HG03432 (cell line): ENCODE results near the gene FEZ2.

Experiments
- ATAC-seq: cut with Tn5 transposase; IDR thresholded peaks from one replicate; pipeline ENCODE4 v1.9.1; 2021; ENCODE audit warnings: mild to moderate bottlenecking, moderate library complexity; ENCODE audit not compliant: unreplicated experiment

The FEZ2 gene

DNA sequence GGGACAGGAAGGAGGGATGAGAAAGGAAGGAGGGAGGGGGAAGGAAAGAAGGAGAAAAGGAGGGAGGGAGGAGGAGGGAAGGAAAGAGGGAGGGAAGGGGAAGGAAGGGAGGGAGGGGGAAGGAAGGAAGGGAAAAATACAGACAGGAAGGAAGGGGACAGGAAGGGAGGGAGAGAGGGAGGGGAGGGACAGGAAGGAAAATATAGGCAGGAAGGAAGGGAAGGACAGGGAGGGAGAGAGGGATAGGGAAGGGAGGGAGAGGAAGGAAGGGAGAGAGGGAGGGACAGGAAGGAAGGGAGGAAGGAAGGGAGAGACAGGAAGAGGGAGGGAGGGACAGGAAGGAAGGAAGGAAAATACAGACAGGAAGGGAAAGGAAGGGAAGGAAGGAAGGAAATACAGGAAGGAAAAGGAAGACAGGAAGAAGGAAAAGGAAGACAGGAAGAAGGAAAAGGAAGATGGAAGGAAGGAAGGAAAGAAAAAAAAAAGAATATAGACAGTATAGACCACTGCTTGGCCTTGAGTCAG, 63.6 kb downstream of the FEZ2 start:
- ATAC-seq = no peak

GRCh38 chr2:36530983-36531354, 67.0 kb downstream of the FEZ2 start:
- ATAC-seq = peak; percentile 21

- ATAC-seq = peak; percentile 83
Observed at GRCh38 chr2:36530178-36530982, 67.6 kb downstream of the FEZ2 start.

- ATAC-seq = peak; percentile 13
Observed at GRCh38 chr2:36528766-36529392, 69.1 kb downstream of the FEZ2 start.

DNA sequence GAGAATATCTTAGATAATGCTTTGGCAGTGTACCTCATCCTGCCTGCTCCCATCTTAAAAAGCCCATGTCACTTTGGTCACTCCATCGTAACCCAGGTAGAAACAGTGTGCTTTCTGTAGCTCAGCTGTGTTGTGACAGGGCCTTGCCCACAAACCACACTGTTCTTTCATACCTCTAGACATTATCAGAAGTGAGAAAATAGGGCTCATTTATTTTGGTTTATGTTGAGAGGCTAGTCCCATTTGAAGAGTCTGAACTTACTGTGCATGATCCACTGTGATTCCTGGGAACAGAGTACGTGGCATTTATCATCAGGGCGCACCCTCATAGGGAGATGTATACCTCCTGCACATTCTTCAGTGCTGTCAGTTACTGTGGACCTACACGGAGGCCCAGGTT, 69.7 kb downstream of the FEZ2 start:
- peak; percentile 69 for ATAC-seq

DNA sequence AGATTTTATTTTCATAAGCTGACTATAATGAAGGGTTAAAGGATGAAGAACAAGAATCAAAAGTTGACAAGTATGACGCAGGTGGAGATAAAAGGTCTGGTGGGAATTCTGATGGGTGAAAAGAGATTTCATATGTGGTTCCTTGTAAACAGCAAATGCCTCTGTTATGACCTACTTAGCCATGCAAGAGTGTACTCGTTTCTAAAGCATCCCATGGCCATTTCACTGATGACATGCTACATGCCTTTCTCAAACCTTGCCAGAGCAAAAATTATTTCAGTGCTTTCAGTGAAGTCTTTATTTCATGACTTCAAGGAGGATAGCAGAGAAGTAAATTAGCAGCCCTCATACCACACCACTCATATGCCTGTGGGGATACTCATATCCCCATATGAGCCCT, 71.7 kb downstream of the FEZ2 start:
- no peak for ATAC-seq

GRCh38 chr2:36525245-36525644, 72.7 kb downstream of the FEZ2 start:
- no peak for ATAC-seq

- no peak for ATAC-seq
Observed at GRCh38 chr2:36523153-36523552, 74.8 kb downstream of the FEZ2 start.

- ATAC-seq = no peak
Observed at GRCh38 chr2:36520431-36520830, 77.5 kb downstream of the FEZ2 start.

DNA sequence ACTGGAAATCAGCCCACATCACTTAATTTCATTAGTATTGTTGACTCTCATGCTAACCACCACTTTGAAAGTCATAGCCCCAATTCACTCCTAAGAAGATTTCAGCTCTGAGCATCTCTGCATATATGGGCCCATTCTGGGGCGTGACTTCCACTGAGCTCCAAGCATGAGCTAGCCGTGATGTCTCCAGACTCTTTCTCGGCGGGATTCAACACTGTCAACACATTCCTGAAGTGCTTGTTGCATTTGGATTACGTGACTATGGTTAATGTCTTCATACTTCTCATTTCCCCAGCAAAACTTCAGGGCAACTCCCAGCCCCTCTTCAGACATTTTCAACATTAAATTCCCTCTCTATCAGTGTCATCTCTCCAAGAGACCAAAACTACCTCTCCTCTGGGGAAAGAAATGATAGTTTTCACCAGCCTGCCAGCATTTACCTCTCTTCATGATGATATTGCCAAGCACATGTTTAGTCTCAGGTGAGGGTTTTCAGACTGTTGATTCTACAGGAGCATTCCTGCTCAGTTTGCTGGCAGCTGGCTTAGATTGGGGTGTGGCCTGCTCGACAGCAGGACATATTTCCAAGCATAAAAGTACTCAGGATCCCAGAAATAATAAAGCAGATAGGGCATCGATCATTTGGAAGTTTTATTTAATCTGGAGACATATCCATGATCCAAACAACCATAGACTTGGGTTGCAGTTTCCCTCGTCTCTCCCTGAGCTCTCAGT, 81.7 kb downstream of the FEZ2 start:
- ATAC-seq = no peak

- no peak for ATAC-seq
Observed at GRCh38 chr2:36515538-36515937, 82.4 kb downstream of the FEZ2 start.

GRCh38 chr2:36513661-36514060, 84.3 kb downstream of the FEZ2 start:
- no peak for ATAC-seq

- no peak for ATAC-seq
Observed at GRCh38 chr2:36512705-36513104, 85.3 kb downstream of the FEZ2 start.

DNA sequence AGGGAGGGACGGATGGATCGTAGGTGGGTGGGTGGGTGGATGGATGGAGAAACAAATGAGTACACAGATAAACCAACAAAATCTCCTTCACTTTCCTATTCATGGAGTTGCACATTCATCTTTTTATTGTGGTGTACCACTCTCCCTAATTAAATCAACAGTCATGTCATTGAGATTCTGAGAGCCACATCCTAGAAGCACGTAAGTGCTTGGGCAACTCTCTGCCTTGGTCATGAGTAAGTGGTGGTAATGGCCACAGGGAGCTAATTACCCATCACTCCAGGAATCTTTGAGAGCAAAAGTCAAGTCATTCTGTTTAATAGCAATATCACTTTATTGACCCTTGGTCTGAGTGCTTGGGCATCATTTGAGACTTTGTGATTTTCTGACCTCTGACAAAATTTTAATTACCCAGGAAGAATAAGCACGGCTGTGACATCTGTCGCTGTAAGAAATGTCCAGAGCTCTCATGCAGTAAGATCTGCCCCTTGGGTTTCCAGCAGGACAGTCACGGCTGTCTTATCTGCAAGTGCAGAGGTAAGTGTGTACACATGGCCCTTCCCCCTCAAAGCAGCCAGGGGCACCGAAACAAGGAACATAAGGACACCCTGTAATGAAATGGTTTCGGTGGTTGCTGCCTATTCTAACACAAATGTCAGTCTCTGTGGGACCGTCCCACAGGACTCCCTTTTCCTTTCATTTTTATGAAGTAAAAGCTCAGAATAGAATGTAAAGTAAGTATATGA, 85.9 kb downstream of the FEZ2 start:
- peak; percentile 58 for ATAC-seq

DNA sequence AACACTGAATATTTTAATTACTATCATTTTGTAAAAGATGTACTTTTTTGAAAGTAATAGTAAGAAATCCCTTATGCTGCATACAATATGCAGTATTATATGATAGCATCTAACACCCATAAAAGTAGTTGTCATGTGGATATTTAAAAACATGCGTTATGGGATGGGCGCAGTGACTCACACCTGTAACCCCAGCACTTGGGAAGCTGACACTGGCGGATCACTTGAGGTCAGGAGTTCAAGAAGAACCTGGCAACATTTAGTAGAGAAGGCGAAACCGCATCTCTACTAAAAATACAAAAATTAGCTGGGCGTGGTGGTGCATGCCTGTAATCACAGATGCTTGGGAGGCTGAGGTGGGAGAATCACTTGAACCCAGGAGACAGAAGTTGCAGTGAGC, 88.9 kb downstream of the FEZ2 start:
- ATAC-seq = no peak

- peak; percentile 91 for ATAC-seq
Observed at GRCh38 chr2:36507408-36507812, 90.6 kb downstream of the FEZ2 start.
